Measurements from ENCODE around the gene BHLHA15.

BHLHA15 gene

GRCh38 chr7:98187138-98187502 is 24.1 kb upstream of the BHLHA15 start:
- no peak for DNase-seq (ENCODE audit: low read depth)

- DNase-seq (ENCODE audit: low read depth) = no peak
These were observed 21.7 kb upstream of the BHLHA15 start for GRCh38 chr7:98189559-98189958.

DNA sequence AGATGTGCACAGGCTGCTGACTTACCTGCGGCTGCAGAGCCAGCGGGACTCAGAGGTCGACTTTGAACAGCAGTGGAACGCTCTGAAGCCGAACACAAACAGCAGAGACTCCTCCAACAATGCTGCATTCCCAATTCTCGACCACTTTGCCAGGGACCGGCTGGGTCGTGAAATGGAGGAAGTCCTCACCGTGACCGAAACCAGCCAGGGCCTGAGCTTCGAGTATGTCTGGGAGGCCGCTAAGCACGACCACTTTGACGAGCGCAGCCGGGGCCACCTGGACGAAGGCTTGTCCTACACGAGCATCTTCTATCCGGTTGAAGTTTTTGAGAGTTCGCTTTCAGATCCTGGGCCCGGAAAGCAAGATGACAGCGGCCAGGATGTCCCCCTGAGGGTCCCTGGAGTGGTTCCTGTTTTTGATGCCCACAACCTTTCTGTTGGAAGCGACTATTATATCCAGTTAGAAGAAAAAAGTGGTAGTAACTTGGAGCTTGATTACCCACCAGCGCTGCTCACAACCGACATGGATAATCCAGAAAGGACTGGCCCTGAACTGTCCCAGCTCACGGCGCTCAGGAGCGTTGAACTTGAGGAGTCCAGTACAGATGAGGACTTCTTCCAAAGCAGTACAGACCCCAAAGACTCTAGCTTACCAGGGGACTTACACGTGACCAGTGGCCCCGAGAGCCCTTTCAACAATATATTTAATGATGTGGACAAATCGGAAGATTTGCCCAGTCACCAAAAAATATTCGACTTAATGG is 19.4 kb upstream of the BHLHA15 start:
- DNase-seq (ENCODE audit: low read depth) = no peak

- DNase-seq (ENCODE audit: low read depth) = no peak
These were observed 18.3 kb upstream of the BHLHA15 start for GRCh38 chr7:98192781-98193457.

DNA sequence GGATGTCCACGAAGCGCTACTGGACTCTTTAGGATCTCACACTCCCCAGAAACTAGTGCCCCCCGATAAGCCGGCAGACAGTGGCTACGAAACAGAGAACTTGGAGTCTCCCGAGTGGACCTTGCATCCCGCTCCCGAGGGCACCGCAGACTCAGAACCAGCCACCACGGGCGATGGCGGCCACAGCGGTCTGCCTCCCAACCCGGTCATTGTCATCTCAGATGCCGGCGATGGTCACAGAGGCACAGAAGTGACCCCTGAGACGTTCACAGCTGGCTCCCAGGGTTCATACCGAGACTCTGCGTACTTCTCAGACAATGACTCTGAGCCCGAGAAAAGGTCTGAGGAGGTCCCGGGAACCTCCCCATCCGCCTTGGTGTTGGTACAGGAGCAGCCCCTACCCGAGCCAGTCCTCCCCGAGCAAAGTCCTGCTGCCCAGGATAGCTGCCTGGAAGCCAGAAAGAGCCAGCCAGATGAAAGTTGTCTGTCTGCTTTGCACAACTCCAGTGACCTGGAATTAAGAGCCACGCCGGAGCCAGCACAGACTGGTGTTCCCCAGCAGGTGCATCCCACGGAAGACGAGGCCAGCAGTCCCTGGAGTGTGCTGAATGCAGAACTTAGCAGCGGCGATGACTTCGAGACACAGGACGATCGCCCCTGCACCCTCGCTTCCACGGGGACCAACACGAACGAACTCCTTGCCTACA is 17.6 kb upstream of the BHLHA15 start:
- DNase-seq (ENCODE audit: low read depth) = no peak

- no peak for DNase-seq (ENCODE audit: low read depth)
These were observed 17.1 kb upstream of the BHLHA15 start for GRCh38 chr7:98194186-98194585.

DNA sequence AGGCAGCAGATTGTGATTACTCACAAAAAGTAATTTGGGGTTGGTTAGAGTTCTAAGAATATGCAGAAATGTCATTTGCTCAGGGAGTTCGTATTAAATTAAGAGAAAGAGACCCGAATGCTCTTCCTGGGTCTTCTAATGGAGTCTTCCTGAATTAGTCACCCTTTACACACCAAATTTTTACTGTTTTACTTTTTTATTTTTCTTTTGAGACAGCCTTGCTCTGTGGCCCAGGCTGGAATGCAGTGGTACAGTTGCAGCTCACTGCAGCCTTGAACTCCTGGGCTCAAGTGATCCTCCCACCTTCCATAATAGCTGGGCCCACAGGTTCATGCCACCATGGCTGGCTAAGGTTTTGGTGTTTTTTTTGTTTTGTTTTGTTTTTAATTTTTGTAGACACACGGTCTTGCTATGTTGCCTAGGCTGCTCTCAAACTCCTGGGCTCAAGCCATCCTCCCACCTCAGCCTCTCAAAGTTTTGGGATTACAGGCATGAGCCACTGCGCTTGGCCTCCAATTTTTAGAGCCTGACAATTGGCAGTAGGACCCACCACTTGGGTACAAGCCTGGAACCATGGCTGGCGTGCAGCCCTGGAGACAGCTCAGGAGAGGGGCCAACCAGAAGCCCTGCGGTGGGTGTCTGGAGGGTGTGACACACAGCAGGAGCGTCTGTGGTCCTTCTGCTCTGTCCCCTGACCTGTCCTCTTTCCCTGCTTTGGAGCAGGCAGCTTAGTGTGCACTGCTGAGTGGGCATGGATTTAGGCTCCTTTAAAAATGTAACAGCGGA is 16.4 kb upstream of the BHLHA15 start:
- DNase-seq (ENCODE audit: low read depth) = no peak

DNA sequence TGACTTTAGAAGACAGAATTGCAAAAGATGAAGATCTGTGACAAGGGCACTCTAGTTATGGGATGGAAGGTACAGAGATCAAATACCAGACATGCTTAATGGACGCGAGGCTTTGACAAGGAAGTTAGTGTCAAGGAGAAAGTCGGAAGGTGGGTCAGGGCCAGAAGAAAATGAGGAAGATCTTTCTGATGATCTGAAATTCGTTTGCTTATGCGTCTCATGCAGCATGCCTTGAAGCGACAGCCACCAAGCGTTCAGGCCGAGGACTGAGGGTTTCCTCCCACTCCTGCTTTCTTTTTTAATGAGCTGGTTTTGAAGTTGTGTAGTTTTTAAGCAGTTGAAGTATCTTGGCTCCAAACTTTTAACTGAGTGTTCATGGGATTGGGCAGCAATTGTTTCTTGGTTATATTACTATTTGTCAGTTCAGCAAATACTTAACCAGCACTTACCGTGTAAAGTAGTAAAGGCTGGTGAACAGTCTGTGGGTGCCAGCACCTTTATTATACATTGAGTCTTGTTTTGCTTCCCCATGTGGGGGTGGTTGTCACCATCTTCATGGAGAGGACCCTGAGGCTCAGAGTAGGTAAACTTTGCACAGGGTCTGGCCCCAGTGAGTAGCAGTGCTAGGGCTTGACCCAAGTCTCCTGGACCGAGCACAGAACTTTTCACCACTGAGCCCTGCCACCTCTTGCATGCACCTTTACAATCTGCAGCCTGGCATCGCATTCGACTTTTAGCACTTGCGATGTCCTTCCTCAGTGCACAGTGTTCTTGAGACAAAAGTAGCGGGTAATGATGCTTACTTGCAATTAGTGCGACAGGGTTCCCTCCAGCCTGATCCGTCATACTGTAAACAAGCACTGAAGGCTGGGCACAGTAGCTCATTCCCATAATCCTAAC is 14.3 kb upstream of the BHLHA15 start:
- DNase-seq (ENCODE audit: low read depth) = no peak

DNA sequence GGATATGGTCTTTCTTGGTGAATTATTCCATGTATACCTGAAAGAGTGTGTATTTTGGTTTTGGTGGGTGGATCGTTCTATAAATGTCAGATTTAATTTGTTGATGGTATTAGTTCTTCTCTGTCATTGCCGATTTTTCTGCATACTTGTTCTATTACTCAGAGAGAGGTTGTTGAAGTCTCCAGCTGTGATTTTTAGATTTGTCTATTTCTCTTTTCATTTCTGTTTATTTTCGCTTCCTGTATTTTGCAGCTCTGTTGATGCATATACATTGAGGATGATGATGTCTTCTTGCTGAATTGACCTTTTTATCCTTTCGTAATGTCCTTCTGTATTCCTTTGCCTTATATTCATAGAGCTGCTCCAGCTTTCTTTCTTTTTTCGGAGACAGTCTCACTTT is 12.1 kb upstream of the BHLHA15 start:
- DNase-seq (ENCODE audit: low read depth) = no peak

DNA sequence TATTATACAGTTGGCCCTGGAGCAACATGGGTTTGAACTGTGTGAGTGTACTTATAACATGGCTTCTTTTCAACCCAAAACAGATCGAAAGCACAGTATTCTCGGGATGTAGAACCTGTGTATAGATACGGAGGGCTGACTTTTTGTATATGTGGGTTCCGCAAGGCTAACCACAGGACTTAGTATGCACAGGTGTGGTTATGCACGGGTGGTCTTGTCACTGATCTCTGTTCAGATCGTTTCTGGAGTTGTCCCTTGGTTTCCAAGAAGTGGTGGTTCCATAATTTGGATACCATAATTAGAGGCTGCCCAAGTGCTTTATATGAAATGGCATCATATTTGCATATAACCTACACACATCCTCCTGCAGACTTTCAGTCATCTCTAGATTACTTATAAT is 10.9 kb upstream of the BHLHA15 start:
- DNase-seq (ENCODE audit: low read depth) = no peak

DNA sequence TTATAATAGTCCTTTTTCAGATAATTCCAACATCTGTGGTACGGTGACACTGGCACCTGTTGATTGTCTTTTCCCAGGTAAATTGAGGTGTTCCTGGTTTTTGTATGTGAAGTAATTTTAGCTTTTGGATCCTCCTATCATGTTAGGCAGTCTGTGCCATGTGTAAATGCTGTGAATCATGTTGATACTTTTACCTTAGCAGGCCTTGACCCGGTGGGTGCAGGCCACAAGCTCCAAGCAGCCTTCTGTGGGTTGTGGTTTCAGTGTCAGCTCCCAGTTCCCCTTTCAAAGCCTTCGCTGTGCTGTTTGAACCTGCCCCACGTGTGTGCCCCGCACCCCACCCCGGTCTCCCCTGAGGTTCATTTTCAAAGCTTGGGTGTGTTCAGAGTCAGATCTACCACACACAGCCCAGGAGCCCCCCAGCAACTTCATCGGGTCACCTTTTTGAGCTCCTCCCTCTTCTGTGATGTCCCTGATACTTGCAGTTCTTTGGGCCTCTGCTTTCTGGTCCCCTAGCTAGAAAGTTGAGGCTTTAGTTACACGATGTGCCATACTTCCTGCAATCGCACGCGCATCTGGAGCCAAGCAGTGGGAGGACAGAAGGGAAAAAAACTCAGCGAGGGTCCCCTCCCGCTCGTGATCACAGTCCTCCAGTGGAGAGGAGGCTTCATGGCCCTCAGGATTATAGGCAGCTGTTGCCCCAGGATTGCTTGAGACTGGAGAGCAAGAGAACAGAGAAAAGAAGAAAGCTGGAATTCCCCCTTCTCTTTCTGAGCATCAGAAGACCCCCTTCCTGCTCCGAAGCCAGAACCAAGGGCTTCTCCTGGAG is 8.7 kb upstream of the BHLHA15 start:
- peak; percentile 36 for DNase-seq (ENCODE audit: low read depth)

- DNase-seq (ENCODE audit: low read depth) = no peak
These were observed 7.8 kb upstream of the BHLHA15 start for GRCh38 chr7:98203261-98203963.

DNA sequence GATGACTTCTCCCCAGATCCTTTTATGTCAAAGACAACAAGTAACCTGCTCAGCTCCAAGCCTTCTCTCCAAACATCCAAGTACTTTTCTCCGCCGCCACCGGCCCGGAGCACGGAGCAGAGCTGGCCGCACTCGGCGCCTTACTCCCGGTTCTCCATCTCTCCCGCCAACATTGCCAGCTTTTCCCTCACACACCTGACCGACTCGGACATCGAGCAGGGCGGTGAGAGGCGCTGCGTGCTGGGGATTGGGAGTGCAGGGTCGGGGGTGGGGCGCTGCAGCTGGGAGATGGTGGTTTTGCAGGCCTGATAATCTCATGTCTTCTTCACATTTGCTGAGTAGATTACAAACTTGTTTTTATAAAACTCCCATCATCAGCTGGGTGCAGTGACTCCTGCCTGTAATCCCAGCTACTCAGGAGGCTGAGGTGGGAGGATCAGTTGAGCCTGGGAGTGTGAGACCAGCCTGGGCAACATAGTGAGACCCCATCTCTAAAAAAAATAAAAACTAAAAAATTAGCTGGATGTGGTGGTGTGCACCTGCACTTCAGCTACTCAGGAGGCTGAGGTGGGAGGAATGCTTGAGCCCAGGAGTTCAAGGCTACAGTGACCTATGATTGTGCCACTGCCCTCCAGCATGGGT is 7.2 kb upstream of the BHLHA15 start:
- DNase-seq (ENCODE audit: low read depth) = no peak

DNA sequence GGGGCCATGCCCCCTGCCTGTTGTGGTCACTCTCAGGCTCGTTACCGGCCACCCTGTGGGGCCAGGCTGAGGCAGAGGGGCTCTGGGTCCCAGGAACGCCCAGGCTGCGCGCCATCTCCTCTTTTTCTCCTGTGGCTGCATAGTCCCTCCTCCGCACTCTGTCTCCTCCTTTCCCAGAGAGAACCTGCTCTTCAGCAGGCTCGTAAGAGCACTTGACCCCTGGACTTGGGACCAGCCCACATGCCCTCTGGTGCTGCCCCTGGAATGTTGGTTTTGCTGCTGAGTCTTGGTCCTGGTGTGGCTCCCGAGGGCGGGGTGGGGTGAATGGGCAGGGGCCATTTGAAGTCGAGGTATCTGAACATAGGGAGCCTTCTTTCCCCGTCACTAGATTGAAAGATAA is 6.6 kb upstream of the BHLHA15 start:
- DNase-seq (ENCODE audit: low read depth) = no peak

DNA sequence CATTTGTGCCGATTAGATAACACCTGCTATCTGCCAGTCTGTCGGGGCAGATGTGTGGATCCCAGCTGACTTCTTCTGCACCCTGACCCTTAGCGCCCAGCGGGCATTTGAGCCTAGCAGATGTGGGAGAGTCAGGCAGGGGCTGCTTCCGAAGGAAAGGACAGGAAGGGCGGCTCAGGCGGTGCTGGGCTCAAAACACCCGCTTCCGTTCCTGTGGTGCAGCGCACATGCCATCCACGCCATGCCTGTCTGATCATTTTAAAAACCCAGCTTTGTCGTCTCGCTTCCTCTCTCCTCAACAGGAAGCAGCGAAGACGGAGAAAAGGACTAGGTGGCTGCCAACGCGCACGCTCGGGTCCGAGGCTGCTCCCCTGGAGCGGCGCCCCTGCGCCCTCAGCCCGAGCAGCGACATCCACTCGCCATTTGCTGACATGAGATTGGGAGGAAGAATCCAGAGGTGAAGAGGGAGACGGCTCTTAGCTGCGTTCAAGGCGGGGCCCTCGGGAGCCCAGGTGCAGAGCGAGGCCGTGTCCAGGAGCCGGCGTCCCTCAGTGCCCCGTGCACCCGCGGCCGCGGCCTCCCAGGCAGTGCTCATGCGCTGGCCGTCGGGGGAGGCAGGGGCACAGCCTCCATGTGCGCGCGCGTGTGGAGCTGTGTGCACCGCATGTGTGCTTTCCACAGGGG is 5.9 kb upstream of the BHLHA15 start:
- no peak for DNase-seq (ENCODE audit: low read depth)

- DNase-seq (ENCODE audit: low read depth) = no peak
These were observed 4.5 kb upstream of the BHLHA15 start for GRCh38 chr7:98206451-98207330.

- no peak for DNase-seq (ENCODE audit: low read depth)
These were observed 1.9 kb upstream of the BHLHA15 start for GRCh38 chr7:98209166-98209920.

Measured in activated T-cell treated with anti-CD3 and anti-CD28 coated beads for 1 hour (primary cell).